Gastrocnemius medialis (tissue), 4 donors: Measurements from ENCODE around the gene RASSF10.

Experiments
- CTCF ChIP-seq, 5 experiments: fragments of 450-650 bp in 3 of 5; fragments of 200-600 bp in 2 of 5; sonication (generic) in 2 of 5; IDR thresholded peaks in 4 of 5; conservative IDR thresholded peaks in 1 of 5; 1 replicate in 4 of 5; 2 replicates in 1 of 5; pipeline ENCODE4 v1.5.1; 2016 to 2019; ENCODE audit warnings: antibody characterized with exemption in 5 of 5, mild to moderate bottlenecking in 3 of 5, moderate library complexity in 3 of 5
- POLR2A ChIP-seq, 2 donors: fragments of 450-650 bp; IDR thresholded peaks; one replicate each; pipeline ENCODE4 v1.6.1; 2017; ENCODE audit warnings: antibody characterized with exemption in 2 of 2, mild to moderate bottlenecking in 2 of 2, moderate library complexity in 2 of 2

- TF ChIP-seq CTCF (IDR thresholded peaks at IDR 0.05 in 4 of 5, conservative IDR thresholded peaks at IDR 0.05 in 1 of 5), result no peak
- TF ChIP-seq POLR2A (IDR thresholded peaks at IDR 0.05), result peak; percentile 28 to 68
Measured at GRCh38 chr11:13008625-13009475, at the start of gene RASSF10.
